Stimulated activated CD4-positive, alpha-beta T cell treated with anti-CD3 and anti-CD28 coated beads, Interleukin-4, amount 100 ng/mL, for 1 hour (primary cell): ENCODE data around the gene LPAR6.
"Not testable (repeated sequence)": the region's sequence is repeated elsewhere in the genome, so short reads cannot be mapped to it uniquely, and the experiment has no call there.

Source experiments
- DNase-seq: peaks from one replicate; pipeline ENCODE4 v3.0.0-alpha.2; 2020

The LPAR6 gene, protein sequence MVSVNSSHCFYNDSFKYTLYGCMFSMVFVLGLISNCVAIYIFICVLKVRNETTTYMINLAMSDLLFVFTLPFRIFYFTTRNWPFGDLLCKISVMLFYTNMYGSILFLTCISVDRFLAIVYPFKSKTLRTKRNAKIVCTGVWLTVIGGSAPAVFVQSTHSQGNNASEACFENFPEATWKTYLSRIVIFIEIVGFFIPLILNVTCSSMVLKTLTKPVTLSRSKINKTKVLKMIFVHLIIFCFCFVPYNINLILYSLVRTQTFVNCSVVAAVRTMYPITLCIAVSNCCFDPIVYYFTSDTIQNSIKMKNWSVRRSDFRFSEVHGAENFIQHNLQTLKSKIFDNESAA

DNA sequence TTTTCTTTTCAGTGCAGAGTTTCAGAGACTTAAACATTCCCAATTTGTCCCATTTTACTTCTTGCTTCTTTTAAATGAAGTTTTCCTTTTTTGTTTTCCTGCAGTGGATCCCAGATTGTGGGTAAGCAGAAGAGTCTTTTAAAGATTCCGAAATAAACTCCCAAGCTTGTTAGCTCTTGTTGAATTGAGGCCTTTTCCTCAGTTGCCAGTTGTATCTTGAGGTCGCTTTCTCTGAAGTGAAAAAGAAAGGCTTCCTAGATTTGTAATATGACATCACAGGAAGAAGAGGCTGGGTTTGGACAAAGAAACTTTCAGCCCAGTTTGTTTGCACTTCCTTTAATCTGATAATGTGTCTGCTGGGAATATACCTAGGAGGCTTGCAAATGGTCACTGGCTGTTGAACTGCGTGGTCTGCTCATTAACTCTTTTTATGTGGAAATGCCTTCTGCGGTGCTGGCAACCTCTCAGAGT lies at the start of gene LPAR6:
Gene LPAR6 (minus strand): TSS at position 233 of the 471 bp plus-strand sequence. CDS start 690 bp downstream, outside the sequence.
- no peak for DNase-seq

DNA sequence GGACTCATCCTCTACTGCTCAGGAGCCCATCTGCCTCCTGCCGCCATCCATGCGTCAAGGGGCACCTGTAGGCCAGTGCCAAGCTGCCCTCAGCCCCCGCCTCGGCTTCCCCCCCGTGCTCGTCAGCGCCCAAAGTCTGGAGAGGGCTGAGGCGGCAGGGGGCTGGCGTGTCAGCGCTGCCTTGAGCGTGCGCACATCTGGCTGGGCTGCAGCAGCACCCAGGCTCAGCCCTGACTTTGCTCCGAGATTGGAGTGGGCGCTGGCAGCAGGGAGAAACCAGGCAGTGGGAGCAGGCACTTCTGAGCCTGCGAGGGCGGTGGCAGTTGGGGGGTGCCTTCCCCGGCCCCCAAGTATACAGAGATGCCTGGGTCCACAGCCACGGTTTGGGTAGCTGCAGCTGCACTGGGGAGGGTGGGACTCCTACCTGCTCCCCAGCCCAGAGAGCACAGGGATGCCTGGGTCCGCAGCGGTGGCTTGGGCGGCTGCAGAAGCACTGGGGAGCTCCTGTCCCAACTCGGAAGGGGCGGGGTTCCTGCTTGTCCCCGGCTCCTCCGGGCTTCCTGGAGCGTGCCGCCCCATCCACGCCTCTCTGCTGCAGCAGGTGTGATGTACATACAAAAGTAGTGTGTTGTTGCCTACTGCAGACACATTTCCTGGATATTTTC lies 44.8 kb upstream of the LPAR6 start:
- no peak for DNase-seq

DNA sequence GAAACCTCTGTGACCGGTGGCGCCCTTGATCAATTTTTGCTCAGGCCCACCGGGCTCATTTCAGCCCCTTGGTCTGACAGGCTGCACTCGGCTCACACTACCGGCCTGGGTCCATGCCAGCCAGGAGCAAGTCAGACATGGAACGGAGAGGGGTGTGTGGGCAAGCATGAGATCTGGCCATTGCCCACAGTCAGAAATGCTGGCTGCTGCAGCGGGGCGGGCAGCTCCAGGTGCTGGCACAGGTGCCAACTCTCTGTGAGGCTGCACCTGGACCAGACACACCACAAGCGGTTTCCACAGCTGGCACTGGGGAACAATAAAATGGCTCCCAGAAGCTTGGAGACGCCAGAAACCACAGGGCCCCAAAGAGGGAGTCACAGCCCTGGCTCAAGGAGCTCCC lies 43.6 kb upstream of the LPAR6 start:
- DNase-seq, result no peak

DNA sequence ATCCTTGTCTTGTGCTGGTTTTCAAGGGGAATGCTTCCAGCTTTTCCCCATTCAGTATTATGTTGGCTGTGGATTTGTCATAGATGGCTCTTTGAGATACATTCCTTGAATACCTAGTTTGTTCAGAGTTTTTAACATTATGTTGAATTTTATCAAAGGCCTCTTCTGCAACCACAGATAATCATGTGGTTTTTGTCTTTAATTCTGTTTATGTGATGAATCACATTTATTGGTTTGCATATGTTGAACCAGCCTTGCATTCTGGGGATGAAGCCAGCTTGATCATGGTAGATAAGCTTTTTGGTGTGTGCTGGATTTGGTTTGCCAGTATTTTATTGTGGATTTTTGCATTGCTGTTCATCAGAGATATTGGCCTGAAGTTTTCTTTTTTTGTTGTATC lies 38.3 kb upstream of the LPAR6 start:
- not testable (repeated sequence) for DNase-seq

DNA sequence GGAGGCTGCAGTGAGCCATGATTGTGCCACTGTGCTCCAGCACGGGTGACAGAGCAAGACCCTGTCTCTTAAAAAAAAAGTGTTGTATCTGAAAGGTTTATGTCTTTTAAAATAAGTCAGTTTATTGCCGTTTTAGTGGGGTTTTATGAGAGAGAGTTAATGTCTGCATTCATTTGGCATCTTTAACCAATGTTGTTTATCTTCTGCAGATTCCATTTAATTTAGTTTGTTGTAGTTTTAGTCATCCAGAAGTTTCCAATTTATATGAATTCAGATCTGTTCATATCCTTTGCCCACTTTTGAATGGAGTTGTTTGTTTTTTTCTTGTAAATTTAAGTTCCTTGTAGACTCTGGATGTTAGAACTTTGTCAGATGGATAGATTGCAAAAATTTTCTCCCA lies 36.7 kb upstream of the LPAR6 start:
- DNase-seq, result no peak

DNA sequence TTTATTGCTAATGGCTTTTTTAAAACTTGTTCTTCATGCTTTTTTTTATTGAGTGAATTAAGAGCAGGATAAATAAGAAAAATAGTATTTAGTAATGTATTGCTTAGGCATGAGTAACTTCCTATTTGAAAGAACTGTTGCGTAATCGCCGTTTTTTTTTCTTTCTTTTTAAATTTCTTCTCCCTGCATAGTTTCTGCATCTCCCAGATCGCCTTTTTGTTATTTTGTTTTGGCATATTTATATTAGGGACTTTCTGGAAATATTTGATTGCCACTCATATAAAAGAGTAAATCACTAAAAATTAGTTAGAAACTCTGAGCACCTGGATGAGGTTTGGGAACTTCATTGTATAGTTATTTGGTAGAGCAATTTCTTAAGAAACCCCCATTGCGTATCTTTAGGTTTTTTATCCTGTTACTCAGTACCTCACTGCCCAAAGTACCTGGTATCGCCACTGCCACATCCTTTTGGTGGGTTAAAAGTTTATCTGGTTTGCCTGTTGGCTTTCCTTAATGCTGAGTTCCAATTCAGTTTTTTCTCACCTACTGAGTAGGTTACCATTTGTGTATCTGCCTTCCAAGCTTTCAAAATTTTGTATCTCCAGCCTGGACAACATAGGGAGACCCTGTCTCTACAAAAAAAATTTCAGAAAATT lies 36.2 kb upstream of the LPAR6 start:
- DNase-seq, result no peak

DNA sequence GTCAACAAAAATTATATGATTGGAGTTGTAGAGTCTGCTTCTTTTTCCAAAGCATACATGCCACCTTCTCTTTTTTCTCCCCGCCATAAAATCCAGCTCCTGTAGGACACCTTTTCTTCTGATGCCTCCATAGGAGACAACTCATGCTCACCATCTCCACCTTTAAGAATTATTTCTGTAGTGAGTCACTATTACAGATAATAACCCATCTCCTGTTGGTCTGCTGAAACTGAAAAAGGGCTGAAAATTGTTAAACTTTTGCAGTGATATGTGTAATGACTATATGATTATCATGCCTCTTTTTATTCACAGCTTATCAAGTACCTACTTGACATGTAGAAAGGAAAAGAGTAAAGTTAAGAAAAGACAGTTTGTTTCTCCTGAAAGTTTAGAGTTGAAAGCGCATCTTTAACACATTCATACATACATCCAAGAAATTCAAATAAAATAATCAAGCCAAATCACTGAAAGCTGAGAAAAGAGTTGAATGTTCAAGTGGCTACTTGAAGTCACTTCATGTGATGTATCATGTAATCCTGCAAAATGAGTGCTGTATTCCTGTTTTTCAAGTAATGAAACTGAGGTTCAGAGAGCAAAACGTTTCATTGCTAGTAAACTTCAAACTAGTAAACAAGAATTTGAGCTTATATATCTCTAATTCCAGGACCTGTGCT lies 35.5 kb upstream of the LPAR6 start:
- no peak for DNase-seq

DNA sequence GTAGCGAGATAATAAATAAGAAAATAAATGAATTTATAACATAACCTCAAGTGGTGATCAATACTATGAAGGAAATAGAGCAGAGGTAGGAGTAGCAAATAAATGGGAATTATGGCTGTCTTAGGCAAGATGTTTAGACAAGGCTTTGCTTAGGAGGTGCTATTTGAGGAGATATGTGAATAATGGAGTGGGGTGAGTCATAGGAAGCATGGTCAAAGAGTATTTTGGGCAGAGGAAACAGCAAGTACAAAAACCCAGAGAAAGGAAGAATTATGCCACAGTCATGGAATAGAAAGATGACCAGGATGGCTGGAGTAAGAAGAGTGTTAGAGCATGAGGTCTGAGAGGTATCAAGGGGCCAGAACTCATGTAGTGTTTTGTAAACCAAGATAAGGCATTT lies 33.6 kb upstream of the LPAR6 start:
- DNase-seq, result no peak

DNA sequence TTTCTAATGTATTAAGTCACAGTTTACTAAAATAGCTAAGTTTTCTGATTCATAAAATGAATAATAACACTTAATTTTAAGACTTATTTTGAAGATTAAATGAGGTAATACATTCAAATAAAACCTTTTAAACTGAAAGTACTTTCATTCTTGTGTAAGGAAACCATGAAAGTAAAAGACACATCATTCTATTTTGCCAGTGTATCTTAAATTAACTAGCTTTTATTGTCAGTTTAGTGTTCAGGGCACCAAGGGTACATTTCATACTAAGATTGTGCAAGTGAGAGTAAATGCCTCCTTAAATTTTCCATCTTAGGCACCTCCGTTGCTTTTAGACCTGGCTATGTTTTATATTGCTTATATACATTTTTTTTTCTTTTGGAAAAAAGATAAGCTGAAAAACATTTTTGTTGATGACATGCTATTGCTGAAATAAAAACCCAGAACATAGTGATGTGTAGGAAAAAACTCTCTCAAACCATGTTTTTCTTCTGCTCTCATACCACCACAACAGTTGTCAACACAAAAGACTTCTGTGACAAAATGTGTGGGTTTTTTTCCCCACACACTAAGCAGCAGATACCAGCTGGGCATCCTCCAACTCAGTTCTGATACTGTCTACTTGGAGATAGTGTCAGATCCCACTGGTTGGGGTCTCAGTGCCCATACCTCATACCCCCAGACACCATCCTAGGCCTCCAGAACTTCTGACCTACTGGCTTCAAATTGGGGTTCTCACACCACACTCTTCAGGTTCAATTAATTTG lies 30.7 kb upstream of the LPAR6 start:
- DNase-seq, result no peak

DNA sequence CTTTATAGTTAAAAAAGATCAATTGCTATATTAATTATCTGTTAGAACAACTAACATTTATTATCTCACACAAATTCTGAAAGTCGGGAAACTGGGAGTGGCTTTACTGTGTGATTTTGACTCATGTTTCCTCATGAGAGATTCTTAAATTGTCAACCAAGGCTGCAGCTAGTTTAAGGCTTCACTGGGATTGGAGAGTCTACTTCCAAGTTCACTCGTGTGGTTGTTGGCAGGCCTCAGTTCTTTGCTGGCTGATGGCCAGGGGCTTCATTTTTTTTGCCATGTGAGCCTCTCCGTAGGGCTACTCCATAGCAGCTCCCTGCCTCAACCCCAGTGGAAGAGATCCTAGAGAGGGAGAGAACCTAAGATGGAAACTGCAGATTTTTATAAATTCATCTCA lies 24.5 kb upstream of the LPAR6 start:
- DNase-seq, result no peak

DNA sequence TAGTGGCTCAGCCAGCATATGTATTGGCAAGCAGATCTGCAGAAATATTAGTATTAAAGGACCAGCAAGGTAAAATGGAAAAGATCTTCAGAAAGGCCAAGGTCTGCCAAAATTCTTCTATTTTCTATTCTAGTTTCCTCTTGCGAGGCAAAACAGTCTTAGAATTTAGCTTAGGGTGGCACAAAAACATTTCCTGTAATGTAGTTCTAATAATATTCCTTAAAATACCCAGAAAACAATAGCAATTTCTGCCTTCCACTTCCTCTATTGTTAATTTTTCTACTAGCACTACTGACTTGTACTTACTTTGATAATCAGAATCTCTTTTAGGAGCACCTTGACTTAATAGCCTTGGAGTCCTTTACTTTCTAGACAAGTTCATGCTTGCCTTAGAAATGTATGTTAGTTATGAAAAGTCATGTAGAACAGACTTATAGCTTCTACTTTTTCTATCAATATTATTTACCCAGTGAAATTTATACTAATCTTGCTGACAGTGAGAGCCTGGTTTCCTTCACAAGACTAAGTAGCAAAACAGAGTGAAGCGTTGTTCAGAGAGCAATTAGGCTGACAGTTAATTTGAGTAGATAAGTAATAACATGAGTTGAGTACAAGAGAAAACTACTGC lies 23.9 kb upstream of the LPAR6 start:
- no peak for DNase-seq

DNA sequence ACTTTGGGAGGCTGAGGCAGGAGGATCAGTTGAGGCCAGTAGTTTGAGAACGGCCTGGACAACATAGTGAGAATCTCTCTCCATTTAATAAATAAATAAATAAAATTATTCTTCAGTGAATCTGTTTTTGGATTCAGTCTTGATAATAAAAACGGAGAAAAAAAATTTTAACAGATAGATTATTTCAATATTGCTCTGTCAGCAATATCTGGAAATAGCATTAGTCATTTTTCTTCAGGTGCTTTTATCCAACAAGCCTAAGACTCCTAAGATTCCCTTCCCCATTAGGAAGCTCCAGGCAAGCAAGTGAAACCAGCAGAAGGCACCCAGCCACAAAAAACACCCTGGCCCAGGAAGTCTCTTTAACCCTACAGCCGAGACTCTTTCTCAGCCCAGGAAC lies 21.3 kb upstream of the LPAR6 start:
- DNase-seq, result no peak

DNA sequence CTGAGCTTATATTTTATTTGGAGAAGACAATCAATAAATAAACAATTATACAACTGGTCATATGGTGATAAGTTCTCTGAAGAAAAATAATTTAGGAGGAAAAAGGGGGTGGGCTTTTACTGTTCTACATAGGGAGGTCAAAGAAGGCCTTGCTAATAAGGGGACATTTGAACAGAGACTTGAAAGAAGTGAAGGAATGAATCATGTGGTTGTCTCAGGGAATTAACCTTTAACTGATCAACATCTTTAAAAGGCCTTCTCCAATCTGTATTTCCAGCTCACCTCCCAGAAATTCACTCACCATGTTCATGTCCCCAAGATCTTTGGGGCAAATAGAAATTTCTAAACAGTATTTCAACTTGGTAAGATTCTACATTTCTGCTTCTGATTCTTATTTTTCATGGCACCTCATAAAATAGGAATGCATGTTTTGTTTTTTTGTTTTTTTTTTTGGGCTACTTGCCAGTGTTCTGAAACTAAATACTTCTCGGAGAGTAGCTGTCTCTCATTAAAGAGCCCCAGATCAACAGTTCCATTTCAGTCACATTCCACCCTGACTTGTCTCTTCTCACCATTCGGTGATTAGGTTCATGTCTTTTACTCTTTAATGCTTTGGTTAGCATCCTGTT lies 19.2 kb upstream of the LPAR6 start:
- DNase-seq, result no peak

DNA sequence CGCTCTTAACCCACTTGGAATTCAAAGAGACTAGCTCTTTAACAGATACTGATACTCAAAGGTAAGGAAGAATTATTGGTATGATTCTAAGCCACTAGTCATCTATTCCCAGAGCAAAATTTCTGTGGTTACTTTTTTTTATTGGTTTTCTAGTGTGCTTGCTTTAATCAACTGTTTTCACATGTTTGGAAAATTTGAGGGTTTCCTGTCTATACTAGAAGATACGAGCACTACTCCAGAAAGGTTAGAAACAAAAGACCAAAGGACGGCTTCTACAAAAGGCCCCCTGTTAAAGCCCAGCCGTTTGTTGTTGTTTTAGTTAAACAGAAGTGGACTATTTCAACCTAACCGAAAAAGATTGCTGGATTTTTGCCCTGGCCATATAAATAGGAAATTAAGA lies 18.5 kb upstream of the LPAR6 start:
- no peak for DNase-seq

DNA sequence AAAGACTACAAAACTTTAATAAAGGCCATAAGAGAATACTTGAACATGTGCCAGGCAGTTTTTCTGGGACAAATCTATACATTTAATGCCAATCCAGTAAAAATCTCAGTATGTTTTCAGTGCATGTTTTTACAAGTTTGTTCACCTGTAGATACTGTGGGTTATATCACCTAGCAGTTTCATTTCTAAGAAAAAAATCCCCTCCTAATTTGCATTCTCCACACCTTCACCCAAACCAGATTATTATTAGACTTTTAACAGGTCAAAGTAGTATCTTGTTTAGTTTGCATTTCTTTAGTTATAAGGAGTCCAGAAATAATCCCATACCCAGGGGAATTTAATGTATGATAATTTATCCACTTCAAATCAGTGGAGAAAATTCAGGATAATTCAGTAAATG lies 17.0 kb upstream of the LPAR6 start:
- no peak for DNase-seq

DNA sequence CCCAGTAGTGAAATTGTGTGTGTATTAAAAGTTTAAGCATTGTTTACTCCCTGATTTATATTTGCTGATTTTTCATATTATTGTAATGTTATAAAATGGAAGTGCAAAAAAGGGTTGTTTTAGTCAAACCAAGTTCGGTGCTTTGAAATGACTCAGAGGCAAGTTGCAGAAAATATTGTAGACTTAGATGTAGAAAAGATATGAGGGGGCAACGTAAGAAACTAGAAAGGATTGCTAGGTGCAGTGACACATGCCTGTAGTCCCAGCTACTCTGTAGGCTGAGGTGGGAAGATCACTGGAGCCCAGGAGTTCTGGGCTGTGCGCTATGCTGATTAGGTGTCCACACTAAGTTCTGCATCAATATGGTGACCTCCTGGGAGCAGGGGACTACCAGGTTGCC lies 16.1 kb upstream of the LPAR6 start:
- DNase-seq, result no peak

DNA sequence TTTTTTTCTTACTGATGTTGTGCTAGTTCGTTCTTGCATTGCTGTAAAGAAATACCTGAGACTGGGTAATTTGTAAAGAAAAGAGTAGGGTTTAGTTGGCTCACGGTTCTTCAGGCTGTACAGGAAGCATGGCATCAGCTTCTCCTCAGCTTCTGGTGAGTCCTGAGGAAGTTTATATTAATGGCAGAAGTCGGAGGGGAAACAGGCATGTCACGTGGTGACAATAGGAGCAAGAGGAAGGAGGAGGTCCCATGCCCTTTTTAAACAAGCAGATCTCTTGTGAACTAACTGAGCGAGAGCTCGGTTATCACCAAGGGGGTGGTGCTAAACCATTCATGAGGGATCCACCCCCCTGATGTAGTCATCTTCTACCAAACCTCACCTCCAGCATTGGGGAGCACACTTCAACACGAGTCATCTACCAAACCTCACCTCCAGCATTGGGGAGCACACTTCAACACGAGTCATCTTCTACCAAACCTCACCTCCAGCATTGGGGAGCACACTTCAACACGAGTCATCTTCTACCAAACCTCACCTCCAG lies 13.9 kb upstream of the LPAR6 start:
- not testable (repeated sequence) for DNase-seq

DNA sequence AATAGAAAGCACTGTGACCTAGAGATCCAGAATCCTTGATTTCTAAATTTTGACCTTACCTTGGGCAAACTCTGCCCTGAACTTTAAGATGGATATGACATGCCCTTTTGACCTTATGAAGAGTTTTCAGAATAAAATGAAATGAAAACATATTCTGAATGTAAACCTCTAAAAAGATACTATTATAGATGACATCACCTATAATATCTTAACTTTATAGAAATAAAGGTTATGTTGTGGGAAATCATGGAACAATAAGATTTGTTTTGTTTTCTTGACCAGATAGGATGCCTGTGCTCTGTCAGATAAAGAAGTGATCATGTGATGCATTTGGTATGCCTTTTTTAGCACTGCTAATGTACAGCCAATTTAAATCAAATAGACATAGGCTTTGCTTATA lies 13.1 kb upstream of the LPAR6 start:
- DNase-seq, result no peak

DNA sequence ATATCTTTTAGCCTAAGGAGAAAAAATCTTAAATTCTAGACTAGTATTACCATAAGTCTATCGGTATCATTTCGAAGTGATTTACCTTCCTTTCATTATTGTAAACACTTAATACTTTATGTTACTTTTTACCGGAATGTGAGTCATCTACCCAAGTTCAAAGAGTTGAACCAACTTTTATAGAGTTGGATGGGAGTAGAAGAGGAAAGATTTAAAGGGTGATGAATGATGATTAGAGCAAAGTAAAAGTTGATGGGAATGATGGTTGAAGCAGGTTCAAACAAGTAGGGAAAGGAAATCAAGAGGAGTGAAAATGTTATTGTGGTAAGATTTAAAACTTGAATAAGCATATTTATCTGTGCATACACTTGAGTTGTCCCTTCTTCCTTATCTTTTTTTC lies 11.3 kb upstream of the LPAR6 start:
- DNase-seq, result no peak

DNA sequence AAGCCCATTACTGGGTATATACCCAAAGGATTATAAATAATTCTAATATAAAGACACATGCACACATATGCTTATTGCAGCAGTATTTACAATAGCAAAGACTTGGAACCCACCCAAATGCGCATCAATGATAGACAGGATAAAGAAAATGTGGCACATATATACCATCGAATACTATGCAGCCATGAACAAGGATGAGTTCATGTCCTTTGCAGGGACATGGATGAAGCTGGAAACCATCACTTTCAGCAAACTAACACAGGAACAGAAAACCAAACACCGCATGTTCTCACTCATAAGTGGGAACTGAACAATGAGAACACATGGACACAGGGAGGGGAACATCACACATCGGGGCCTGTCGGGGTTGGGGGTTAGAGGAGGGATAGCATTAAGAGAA lies 9.1 kb upstream of the LPAR6 start:
- not testable (repeated sequence) for DNase-seq

DNA sequence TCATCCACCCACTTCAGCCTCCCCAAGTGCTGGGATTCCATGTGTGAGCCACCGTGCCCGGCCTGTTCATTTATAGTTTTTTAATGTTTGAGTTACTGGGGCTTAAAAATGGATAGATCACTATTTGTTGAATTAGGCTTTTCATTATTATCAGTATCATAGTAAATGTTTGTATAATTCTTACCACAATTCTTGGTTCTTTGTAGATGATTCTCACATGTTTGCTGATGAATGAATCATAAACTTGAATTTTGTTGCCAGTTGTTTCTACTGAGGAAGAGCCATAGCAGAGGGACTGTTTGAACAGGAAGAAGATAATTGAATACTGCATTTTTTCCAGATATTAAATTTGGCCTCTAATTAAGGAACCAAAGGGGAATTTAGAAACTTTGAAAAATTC lies 2.6 kb upstream of the LPAR6 start:
- no peak for DNase-seq
